Activated CD8-positive, alpha-beta memory T cell treated with anti-CD3 and anti-CD28 coated beads, Interleukin-2, amount 10 ng/mL, durations not matched to agents 7 days and 5 days (primary cell): ENCODE measurements around the gene SLC22A16. TPM values are rescaled to one million over a fixed set of nuclear protein-coding genes. Genes with fewer than 3 reads are reported as not detected.
"Not testable (repeated sequence)": the region's sequence is repeated elsewhere in the genome, so short reads cannot be mapped to it uniquely, and the experiment has no call there.

Experiments
- ATAC-seq: fragments of 150-1000 bp; cut with Tn5 transposase; one replicate; pipeline ENCODE4 v1.10.0; 2021; ENCODE audit warnings: moderate library complexity
- CTCF ChIA-PET: fragments of 350-600 bp; sonication (Branson Sonifier 250); formaldehyde crosslinking; loops from one replicate; lab custom pipeline; 2021; ENCODE audit warnings: antibody characterized with exemption; lab: Charles Lee
- DNase-seq: peaks from one replicate; pipeline ENCODE4 v3.0.0-alpha.2; 2020
- H3K27ac Mint-ChIP-seq: one replicate; pipeline ENCODE4 v1.8.0; 2021; ENCODE audit warnings: mild to moderate bottlenecking, mixed read lengths
- H3K27me3 Mint-ChIP-seq: one replicate; pipeline ENCODE4 v1.8.0; 2021; ENCODE audit warnings: mixed read lengths
- H3K36me3 Mint-ChIP-seq: one replicate; pipeline ENCODE4 v1.8.0; 2021; ENCODE audit warnings: mild to moderate bottlenecking, mixed read lengths
- H3K4me1 Mint-ChIP-seq: one replicate; pipeline ENCODE4 v1.8.0; 2021; ENCODE audit warnings: mixed read lengths
- H3K4me3 Mint-ChIP-seq: one replicate; pipeline ENCODE4 v1.8.0; 2021; ENCODE audit warnings: mild to moderate bottlenecking, moderate library complexity, mixed read lengths
- H3K9me3 Mint-ChIP-seq: one replicate; pipeline ENCODE4 v1.8.0; 2022; ENCODE audit warnings: low read depth, mixed read lengths
- total RNA-seq, 2 experiments: library from RNA; stranded (reverse); gene quantifications; one replicate each; pipeline ENCODE4 v1.2.3, GENCODE V29; 2021

The SLC22A16 gene
- total RNA-seq, 2 experiments from 2014 or later, result not detected

- peaks cover 52% of the 10 kb centered on the region for H3K27me3 Mint-ChIP-seq
- ATAC-seq (no peak), DNase-seq (no peak)
- H3K4me3 Mint-ChIP-seq, result no peak overlapping the region
- H3K4me1 Mint-ChIP-seq, result no peaks in the 10 kb centered on the region
- H3K9me3 Mint-ChIP-seq, result no peaks in the 10 kb centered on the region
- H3K36me3 Mint-ChIP-seq, result no peaks in the 10 kb centered on the region
- CTCF ChIA-PET, result no interaction called here
- H3K27ac Mint-ChIP-seq, result no peak overlapping the region
These were observed 6.5 kb upstream of the SLC22A16 start for GRCh38 chr6:110482774-110483400.

GRCh38 chr6:110481081-110481480 lies 4.7 kb upstream of the SLC22A16 start:
- CTCF ChIA-PET, result no interaction called here
- no peaks in the 10 kb centered on the region for H3K36me3 Mint-ChIP-seq

GRCh38 chr6:110475066-110475653 lies 1.3 kb downstream of the SLC22A16 start:
- H3K4me3 Mint-ChIP-seq, result peak overlapping the region; percentile 7
- no peak overlapping the region for H3K27ac Mint-ChIP-seq
- H3K27me3 Mint-ChIP-seq, result peaks cover 56% of the 10 kb centered on the region
- CTCF ChIA-PET, result interaction anchor here (0.9 kb wide), 1 partner anchor 1984 kb away, joined by 3 read pairs; no protein-coding TSS in a partner anchor
- H3K9me3 Mint-ChIP-seq, result no peaks in the 10 kb centered on the region
- H3K36me3 Mint-ChIP-seq, result no peaks in the 10 kb centered on the region
- DNase-seq (no peak), ATAC-seq (no peak)
- peaks cover 10% of the 10 kb centered on the region for H3K4me1 Mint-ChIP-seq

More at GRCh38 chr6:110481081-110481480, 4.7 kb upstream of the SLC22A16 start:
- no peaks in the 10 kb centered on the region for H3K9me3 Mint-ChIP-seq
- H3K27me3 Mint-ChIP-seq, result peaks cover 53% of the 10 kb centered on the region
- ATAC-seq, result no peak
- DNase-seq, result no peak
- H3K4me1 Mint-ChIP-seq, result no peaks in the 10 kb centered on the region
- no peak overlapping the region for H3K27ac Mint-ChIP-seq
- no peak overlapping the region for H3K4me3 Mint-ChIP-seq

- CTCF ChIA-PET, result interaction anchor here (0.9 kb wide), 1 partner anchor 1983 kb away, joined by 3 read pairs; no protein-coding TSS in a partner anchor
- H3K36me3 Mint-ChIP-seq, result no peaks in the 10 kb centered on the region
- ATAC-seq (no peak), DNase-seq (no peak)
- no peak overlapping the region for H3K4me3 Mint-ChIP-seq
- no peak overlapping the region for H3K27ac Mint-ChIP-seq
- H3K27me3 Mint-ChIP-seq, result peaks cover 51% of the 10 kb centered on the region
- no peaks in the 10 kb centered on the region for H3K9me3 Mint-ChIP-seq
- peaks cover 10% of the 10 kb centered on the region for H3K4me1 Mint-ChIP-seq
These were observed 1.9 kb downstream of the SLC22A16 start for GRCh38 chr6:110474500-110474899.

- H3K4me1 Mint-ChIP-seq, result peaks cover 10% of the 10 kb centered on the region
- peaks cover 36% of the 10 kb centered on the region for H3K27me3 Mint-ChIP-seq
- no peaks in the 10 kb centered on the region for H3K36me3 Mint-ChIP-seq
- H3K4me3 Mint-ChIP-seq, result no peak overlapping the region
- no peak for DNase-seq
- no peak overlapping the region for H3K27ac Mint-ChIP-seq
- no peak for ATAC-seq
- CTCF ChIA-PET, result no interaction called here
- H3K9me3 Mint-ChIP-seq, result no peaks in the 10 kb centered on the region
These were observed 3.7 kb downstream of the SLC22A16 start for GRCh38 chr6:110472739-110473138.

- ATAC-seq, result no peak
- CTCF ChIA-PET, result no interaction called here
- peaks cover 10% of the 10 kb centered on the region for H3K4me1 Mint-ChIP-seq
- H3K4me3 Mint-ChIP-seq, result no peak overlapping the region
- peaks cover 37% of the 10 kb centered on the region for H3K27me3 Mint-ChIP-seq
- H3K27ac Mint-ChIP-seq, result no peak overlapping the region
- no peaks in the 10 kb centered on the region for H3K9me3 Mint-ChIP-seq
- no peaks in the 10 kb centered on the region for H3K36me3 Mint-ChIP-seq
- DNase-seq, result no peak
These were observed 4.6 kb downstream of the SLC22A16 start for GRCh38 chr6:110471726-110472365.

- Mint-ChIP-seq H3K36me3 (no peaks in the 10 kb centered on the region), H3K9me3 (peaks cover 4% of the 10 kb centered on the region), H3K27ac (no peak overlapping the region), H3K27me3 (peaks cover 42% of the 10 kb centered on the region), H3K4me1 (no peaks in the 10 kb centered on the region), H3K4me3 (no peak overlapping the region)
- no peak for ATAC-seq
- no peak for DNase-seq
- CTCF ChIA-PET, result no interaction called here
These were observed 7.7 kb downstream of the SLC22A16 start for GRCh38 chr6:110468731-110469130.

- H3K9me3 Mint-ChIP-seq, result peaks cover 9% of the 10 kb centered on the region
- no peaks in the 10 kb centered on the region for H3K4me1 Mint-ChIP-seq
- H3K27me3 Mint-ChIP-seq, result peaks cover 41% of the 10 kb centered on the region
- no peak overlapping the region for H3K4me3 Mint-ChIP-seq
- CTCF ChIA-PET, result no interaction called here
- DNase-seq, result no peak
- H3K36me3 Mint-ChIP-seq, result peaks cover 2% of the 10 kb centered on the region
- H3K27ac Mint-ChIP-seq, result no peak overlapping the region
- no peak for ATAC-seq
These were observed 8.8 kb downstream of the SLC22A16 start for GRCh38 chr6:110467566-110468140.

- Mint-ChIP-seq H3K4me3 (no peak overlapping the region), H3K27me3 (peaks cover 39% of the 10 kb centered on the region), H3K9me3 (peaks cover 12% of the 10 kb centered on the region), H3K4me1 (no peaks in the 10 kb centered on the region), H3K36me3 (peaks cover 6% of the 10 kb centered on the region), H3K27ac (no peak overlapping the region)
- ATAC-seq (no peak), DNase-seq (no peak)
- CTCF ChIA-PET, result no interaction called here
These were observed 13.4 kb downstream of the SLC22A16 start for GRCh38 chr6:110462884-110463481.

- peaks cover 35% of the 10 kb centered on the region for H3K27me3 Mint-ChIP-seq
- no peak overlapping the region for H3K27ac Mint-ChIP-seq
- H3K4me1 Mint-ChIP-seq, result no peaks in the 10 kb centered on the region
- CTCF ChIA-PET, result no interaction called here
- no peak overlapping the region for H3K4me3 Mint-ChIP-seq
- H3K36me3 Mint-ChIP-seq, result peaks cover 6% of the 10 kb centered on the region
- H3K9me3 Mint-ChIP-seq, result peaks cover 12% of the 10 kb centered on the region
- no peak for ATAC-seq
- DNase-seq, result no peak
These were observed 15.0 kb downstream of the SLC22A16 start for GRCh38 chr6:110461376-110461775.

- Mint-ChIP-seq H3K9me3 (peaks cover 10% of the 10 kb centered on the region), H3K4me3 (no peak overlapping the region), H3K36me3 (peaks cover 6% of the 10 kb centered on the region), H3K27me3 (peaks cover 16% of the 10 kb centered on the region), H3K4me1 (no peaks in the 10 kb centered on the region), H3K27ac (no peak overlapping the region)
- CTCF ChIA-PET, result no interaction called here
- ATAC-seq (no peak), DNase-seq (no peak)
These were observed 17.3 kb downstream of the SLC22A16 start for GRCh38 chr6:110459137-110459536.

- DNase-seq, result no peak
- H3K36me3 Mint-ChIP-seq, result peaks cover 6% of the 10 kb centered on the region
- no peak overlapping the region for H3K4me3 Mint-ChIP-seq
- ATAC-seq, result no peak
- H3K4me1 Mint-ChIP-seq, result no peaks in the 10 kb centered on the region
- CTCF ChIA-PET, result no interaction called here
- peaks cover 8% of the 10 kb centered on the region for H3K9me3 Mint-ChIP-seq
- no peak overlapping the region for H3K27ac Mint-ChIP-seq
- H3K27me3 Mint-ChIP-seq, result peaks cover 9% of the 10 kb centered on the region
These were observed 17.9 kb downstream of the SLC22A16 start for GRCh38 chr6:110458476-110458875.

GRCh38 chr6:110457567-110458175 lies 18.7 kb downstream of the SLC22A16 start:
- H3K4me3 Mint-ChIP-seq, CTCF ChIA-PET, H3K4me1 Mint-ChIP-seq, H3K9me3 Mint-ChIP-seq, H3K27ac Mint-ChIP-seq, ATAC-seq, H3K36me3 Mint-ChIP-seq: not testable (repeated sequence)
- peaks cover 11% of the 10 kb centered on the region for H3K27me3 Mint-ChIP-seq
- DNase-seq, result peak; percentile 47
